ENCODE measurements around the gene ABTB1.
"Not testable (repeated sequence)": the region's sequence is repeated elsewhere in the genome, so short reads cannot be mapped to it uniquely, and the experiment has no call there.

Gene ABTB1

DNA sequence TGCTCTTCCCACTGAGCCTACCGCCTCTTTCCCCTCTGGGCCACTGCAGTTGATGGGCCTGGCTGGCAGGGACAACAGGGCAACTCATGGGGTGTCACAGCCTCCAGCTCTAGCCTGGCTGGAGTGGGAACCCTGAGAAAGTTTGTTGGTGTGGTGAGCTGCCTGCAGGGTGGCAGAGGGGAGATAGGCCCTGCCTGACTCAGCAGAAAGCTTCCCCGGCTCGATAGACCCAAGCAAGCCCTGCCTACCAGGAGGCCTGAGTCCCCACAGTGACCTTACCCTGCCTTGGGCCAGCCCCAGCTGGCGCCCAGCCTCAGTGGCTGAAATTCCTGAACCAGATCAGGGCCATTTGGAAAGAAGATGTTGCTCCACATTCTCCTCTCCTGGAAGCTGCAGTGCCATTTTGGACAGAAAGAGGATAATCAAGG is 29.4 kb downstream of the ABTB1 start:
- no peak for DNase-seq

DNA sequence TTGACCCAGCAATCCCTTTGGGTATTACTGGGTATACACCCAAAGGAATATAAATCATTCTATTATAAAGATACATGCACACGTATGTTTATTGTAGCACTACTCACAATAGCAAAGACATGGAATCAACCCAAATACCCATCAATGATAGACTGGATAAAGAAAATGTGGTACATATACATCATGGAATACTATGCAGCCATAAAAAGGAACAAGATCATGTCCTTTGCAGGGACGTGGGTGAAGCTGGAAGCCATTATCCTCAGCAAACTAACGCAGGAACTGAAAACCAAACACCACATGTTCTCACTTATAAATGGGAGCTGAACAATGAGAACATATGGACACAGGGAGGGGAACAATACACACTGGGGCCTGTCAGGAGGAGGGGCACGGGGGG is 32.1 kb downstream of the ABTB1 start:
- DNase-seq, result not testable (repeated sequence)

DNA sequence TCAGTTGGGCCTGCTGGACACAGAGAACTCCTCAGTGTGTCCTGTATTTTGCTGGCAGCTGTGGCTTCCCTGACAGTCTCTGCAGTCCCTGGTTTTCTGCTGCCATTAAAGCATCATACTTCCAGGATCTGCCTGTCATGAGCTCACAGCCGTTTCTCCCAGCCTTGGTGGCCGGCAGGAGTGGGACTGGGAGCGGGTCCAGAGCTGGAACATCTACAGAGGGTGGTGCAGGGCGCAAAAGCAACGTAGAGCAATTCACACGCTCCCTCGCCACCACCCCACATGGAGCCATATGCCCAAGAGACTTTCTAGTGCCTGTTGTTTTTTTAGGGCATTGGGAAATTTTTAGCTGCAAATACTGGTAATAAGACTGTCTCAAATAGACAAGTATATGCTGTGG is 33.6 kb downstream of the ABTB1 start:
- no peak for DNase-seq

DNA sequence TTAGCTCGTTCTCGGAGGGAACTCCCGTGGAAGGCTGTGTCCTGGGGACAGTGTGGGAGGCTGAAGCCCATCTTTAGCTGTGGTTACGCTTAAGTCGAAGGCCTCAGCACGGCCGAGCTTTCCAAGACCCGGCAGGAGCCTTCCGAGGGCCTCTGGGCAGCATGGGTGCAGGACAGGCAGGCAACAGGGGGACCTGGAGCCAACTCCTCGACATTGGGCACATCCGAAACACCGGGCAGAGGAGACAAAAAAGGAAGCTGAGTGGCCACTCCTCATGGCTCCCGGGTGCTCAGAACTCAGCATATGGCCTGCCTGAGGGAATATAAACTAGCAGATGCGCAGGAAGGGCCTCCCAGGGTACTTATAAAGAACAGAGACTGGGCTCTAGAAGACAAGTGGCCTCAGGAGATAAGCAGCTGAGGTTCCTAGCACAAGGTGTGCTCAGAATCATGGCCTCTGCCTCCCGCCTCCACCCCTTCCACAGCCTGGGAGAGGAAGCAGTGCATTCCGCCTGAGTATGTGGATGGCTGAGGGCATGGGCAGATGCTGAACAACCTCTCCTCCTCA is 34.1 kb downstream of the ABTB1 start:
- no peak for DNase-seq

DNA sequence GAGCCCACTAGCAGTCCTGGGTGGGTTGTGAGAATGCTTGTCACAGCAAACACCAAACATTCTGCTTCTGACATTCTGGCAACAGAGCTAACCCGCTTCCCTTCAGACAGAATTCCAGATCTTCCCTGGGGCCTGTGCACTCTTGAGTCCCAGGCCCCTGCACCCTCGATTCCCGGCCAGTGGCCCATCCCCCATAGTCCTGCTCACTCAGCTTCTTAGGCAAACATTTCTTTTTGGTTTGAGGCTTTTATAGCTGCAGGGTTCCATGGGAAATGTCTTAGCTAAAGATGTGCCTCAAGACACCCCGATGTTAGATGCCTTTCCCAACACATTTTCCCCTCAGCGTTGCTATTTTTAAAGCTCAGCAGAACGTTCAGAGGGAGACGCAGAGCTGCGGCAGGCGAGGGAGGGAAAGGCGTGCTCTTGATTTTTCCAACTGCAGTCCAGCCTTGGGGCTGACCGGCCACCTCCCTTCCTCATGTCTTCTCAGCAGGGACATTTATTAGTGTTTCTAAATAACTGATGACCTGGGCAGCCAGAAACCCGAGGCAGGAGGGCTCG is 35.2 kb downstream of the ABTB1 start:
- DNase-seq, result peak in 1 of 51 donors; percentile 20

DNA sequence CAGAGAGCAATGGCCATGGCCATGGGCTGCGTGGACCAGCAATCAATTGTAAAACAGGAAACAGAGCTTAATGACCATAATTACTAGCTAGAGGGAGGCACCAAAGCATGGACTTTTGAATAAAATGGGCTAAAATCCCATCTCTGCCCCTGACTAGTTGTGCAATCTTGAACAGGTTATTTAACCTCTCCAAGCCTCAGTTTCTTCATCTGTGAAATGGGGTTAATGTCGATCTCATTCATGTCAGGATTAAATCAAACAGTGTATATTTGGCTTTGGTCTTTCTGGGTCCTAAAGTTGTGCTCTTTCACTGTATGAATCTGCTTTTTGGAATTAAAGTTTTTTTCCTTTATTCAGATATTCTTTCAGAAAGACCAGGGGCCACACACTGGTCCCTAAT is 36.1 kb downstream of the ABTB1 start:
- DNase-seq, result no peak

DNA sequence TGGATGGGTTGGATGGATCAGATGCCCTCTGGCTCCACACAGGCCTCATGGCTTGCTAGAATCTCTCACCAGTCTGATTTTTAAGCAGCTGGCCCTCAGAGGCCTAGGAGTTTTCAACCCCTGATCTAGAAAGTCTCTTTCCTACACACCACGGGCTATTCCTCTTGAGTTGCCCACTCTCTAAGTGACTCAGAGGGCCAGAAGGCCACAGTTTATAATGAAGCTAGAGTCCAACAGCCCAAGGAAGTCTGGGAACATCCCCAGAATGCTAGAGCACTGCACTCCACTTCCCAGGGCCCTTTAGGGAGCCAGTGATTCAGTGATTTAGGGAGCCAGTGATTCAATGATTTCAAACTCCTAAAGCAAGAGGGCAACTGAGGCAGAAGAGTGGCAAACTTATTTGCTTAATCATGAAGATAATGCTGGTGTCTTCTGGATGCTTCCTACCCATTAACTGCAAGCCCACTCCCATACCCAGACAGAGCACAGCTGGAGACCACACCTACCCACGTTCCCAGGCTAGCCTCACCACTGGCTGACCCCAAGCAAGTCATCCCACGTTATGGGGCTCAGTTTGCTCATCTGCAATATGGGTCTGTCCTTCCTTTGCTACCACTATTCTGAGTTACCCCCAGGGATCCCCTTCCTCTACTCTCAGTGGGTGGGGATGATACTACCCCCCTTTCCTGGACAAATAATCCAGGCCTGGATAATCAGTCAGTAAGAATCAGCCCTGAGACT is 36.7 kb downstream of the ABTB1 start:
- DNase-seq, result no peak

DNA sequence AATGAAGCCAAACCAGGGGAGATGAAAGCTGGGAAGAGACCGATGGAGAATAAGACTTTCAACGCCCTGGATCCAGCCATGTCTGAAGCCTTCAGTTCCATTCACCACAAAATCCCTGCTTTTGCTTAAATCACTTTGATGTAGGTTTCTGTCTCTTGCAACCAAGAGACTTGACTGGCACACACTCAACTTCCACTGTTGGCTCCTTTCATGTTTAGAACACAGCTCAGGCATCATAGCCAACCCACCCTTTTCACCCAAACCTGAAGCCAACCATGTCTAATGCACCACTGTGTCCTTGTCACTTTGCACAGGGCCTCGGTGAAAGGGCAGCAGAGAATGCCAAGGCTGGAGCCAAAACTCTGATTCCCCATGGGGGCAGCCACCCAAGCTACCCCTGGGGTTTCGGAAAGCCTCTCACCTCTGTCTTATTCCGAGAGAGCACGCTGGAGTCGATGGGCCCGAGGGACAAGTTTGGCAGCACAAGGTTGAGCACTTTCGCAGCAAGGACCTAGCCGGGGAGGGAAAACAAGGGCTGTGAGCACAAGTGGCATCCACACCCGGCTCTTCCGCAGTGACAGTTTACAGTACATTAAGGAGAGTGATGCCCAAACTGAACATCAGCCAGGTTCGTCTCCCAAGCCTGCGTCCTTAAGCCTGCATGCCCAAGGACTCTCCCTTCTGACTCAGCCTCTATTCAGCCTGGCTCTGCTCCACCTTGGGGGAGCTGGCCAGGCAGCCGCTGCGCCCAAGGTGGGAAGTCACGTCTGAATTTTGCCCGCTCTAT is 37.6 kb downstream of the ABTB1 start:
- no peak for DNase-seq

DNA sequence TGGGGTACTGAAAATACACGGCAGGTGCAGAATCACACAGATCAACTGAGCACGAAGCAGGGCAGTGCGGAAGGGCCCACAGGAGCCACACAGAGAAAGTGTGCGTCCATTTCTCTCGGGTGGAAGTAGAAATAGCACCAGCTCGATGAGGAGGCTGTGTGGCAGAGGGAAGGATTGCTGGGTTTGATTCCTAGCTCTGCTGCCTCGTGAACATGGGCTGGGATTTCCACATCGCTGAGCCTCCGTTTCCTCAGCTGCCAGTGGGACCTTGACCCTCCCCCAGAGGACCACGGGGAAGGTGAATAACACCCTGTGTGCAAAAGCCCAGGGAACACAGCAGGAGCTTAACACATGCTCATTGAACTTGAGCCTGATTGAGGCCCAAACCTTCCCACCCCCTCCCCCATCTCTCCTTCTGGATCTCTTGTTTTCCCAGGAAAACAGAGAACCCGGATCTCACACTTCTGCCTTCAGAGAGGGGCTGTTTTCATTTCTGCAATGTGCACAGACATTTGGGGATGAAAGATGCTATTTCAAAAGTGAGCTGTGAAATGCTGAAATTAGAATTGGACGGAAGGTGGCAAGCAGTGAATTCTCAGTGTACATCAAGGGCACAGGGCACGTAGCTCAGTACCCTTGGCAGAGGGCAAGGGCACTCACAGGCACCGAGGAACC is 38.4 kb downstream of the ABTB1 start:
- DNase-seq, result no peak

DNA sequence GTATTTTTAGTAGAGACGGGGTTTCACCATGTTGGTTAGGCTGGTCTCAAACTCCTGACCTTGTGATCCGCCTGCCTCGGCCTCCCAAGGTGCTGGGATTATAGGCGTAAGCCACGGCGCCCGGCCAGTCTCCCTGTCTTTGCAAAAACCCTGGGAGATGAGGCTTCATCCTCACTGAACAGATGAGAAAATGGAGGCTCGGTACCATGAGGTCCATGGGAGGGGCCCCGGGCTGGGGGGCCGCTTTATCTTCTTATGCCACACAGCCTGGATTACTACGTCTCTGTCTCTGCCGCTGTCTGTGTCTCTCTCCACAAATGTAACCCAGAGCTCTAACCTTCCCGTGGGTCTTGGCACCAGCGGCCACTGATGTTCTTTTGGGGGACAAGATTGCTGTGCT is 39.1 kb downstream of the ABTB1 start:
- DNase-seq, result no peak

DNA sequence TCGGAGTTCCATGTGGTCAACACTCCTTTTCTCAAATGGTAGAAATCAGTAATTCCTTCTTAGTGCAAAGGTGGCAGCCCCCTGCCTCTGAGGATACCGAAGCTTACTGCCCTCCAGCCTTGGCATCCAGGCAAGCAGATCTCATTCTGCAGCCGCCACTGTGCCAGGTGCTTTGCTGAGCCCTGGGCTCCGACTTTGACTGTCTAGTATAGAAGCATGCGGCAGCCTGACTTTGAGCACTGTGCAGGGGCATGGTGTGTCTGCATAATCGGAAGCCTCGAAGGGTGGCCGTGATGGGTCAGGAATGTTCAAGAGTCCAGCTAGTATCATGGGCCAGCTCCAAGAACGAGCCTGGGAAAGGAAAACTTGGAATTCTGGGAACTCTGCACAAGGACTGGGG is 39.7 kb downstream of the ABTB1 start:
- no peak for DNase-seq

DNA sequence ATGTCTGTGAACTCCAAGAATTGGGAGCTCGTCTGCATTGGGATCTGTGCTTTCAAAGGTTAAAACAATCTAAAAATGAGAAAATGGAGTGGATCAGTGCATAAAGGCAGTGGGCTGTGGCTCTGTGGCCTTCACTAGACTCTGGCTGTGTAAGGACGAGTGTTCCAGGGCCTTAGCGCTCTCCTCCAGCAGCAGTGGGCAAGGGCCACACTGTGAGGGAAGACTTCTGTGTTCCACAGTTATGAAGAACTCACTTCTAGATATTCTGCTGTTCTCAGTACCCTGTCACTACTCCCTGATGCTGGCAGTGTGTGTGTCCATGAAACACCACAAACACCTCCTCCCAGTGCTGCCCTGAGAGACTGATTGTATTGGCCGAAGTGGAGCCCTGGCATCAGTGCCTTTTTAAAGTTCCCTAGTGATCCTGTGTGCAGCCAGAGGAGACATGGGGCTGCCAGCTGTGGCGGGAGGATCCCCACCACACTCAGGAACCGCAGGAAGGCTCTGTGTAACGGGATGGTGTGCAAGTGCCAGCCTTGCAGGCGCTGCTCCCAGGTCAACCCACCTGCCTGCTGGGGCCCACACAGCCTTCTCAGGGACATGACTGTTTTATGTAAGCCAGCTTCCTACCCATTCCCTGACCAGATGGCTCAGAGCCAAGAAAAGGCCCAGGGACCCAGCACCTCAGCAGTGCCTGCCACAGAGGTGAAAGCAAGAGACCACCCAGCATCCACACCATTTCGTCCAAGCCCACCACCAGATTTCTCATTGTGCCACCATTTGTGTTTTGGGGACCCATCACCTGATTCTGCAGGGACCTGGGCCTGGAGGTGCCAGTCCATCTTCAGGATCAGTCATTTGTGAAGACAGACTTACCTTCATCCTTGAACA is 40.4 kb downstream of the ABTB1 start:
- no peak for DNase-seq

DNA sequence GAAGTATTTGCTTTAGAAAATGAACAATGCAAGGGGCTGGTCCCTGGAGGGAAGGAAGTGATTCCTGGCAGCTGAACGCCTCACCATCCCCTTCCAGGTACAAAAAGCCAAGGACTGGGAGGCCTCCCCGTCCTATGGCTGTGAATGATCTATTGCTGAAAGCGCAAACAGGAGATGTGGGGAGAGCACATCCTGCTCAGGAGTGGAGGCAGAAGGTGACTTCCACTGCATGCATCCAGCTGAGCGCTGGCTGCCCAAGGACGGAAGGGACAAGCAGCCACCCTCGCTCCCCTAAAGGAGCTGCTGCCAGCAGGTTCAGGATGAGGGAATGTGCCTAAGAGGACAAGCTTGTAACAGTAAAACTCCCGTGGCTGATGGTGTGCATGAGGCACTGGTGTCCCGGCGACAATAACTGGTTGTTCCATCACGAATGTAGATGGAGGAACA is 41.4 kb downstream of the ABTB1 start:
- no peak for DNase-seq

DNA sequence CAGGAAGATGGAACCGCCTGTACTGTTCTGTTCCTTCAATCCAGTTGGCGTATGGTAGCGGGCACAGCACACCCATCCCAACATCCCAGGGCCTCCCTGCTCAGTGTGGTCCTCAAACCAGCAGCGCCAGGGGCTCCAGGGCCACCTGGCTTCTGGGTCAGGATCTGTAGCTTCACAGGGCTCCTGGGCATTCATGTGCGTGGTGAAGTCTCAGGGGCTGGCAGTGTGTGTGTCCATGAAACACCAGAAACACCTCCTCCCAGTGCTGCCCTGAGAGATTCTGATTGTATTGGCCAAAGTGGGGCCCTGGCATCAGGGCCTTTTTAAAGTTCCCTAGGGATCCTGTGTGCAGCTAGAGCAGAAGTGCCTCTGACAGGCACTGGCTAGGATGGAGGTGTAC is 42.1 kb downstream of the ABTB1 start:
- no peak for DNase-seq

DNA sequence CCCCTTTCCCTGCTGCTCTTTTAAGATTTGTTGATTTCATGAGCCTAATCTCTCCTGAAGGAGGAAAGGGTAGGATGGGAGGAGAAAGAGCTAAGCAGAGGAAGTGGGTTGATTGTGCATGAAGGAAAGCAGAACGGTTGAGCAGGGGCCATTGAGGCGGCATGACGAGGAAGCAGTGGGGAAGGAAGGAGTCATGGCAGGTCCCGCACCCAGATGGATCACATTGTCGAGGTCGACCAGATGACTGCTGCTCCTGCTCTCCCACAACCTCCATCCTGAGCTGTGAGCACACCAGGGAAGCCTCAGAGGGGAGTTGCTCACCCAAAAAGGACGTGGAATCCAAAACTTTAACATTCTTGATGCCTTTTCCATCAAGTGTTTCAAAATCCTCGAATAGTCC is 42.8 kb downstream of the ABTB1 start:
- DNase-seq, result no peak

DNA sequence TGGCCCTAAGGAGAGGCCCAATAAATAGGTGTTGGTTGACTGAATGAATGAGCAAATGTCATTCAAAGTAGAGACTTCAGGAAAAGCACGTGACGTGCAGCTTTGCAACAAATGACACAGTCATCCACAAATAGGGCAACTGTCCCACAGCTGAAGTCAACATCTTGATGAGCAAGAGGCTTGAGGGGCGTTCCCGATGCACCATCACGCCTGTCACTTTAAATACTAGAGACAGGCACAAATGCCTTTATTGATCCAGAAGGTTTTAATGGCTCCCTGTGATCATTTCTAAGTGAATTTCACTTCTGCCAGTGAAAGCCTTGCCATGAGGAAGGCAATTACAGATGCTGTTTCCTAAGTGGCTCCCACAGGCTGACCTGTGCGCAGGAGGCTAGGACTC is 43.6 kb downstream of the ABTB1 start:
- DNase-seq, result peak in 1 of 51 donors; percentile 26

DNA sequence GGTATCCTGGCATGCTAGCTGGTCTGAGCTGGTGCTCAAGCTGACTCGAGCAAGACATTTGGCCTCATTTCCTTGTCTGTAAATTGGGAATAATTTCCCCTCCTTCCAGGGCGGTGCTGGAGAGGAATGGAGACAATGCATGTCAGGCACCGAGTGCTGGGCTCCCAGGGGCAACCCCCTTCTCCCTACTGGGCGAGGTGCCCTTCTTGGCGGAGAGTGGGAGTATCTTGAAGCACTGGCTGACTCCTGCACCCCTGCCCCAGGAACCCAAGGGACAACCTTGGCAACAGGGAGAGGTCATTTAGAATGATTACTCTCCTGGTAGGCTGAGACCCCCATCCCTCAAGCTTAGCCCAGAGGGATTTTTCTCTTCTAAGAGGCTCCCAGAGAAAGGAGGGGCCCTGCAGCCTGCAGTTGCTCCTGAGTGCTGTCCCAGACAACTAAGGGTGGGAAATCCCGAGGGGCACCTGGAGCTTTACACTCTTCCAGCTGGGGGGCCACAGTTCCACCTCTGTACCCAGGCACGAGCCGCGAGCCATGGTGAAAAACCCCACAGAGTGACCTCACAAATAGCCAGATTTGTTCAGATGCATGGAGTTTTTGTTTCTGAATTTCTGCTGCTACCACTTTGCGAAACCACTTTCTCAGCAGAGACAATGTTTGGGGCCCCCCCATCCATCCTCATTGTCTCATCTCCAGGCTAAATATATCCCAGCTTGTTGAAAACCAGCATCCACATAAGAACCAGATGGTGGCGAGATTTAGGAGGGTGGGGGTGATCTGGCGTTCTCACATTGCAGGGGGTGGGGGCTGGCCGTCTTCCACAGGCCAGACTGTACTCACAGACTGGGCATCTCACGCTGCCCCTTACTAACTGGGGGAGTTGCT is 44.8 kb downstream of the ABTB1 start:
- peak in 2 of 51 donors; percentile 14 to 35 for DNase-seq

DNA sequence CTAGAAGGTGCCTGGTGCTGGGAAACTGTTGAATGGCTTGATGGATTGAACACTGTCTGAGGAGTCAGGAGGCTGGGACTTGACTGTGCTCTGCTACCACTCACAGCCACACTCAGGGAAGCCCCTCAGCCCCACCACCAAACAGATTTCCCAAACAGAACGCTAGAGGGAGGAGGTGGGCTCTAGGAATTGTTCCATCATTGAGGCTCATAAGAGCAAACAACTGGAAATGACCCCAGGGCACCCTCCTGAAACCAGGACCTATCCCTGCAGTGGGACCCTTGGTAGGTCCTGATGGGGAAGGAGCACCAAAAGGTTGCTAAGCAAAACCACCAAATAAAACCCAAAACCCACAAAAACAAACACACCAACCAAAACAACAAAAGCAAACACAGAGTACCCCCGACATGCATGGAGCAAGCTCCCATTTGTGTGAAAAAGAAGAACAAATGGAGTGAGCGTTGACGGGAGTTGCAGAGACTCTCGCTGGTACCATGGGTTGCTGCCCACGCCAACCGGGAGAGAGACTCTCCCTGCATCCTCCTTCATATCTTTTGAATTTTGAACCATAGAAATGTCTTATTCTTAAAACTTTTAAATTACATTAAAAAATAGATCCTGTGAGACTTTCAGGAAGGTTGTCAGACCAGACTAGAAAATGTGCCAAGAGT is 45.6 kb downstream of the ABTB1 start:
- DNase-seq, result no peak

DNA sequence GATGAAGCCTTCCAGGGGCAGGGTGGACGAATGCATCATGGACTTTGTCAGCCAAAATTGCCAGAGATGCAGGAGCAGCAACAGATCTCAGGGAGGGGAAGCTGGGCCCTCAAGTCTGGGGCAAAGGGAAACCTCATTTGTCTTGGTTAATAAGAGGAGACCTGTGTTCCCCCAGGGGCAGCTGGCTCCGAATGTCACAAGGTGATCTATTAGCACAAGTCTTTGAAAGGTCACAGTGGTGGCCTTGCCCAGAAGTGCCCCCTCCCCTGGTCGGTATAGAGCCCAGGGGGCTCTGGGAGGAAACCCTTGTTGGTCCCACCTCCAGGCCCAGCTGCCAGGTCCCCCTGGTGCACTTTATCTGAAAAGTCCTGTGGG is 46.2 kb downstream of the ABTB1 start:
- DNase-seq, result no peak

All from hypothalamus (tissue), 51 donors.